Stimulated activated CD8-positive, alpha-beta memory T cell treated with anti-CD3 and anti-CD28 coated beads, Interleukin-2, amount 100 ng/mL, for 48 hours (primary cell): ENCODE results near the gene GALR1.
A peak's percentile ranks its signal among the peaks of the same experiment; 100 is the strongest.
"Not testable (repeated sequence)": the region's sequence is repeated elsewhere in the genome, so short reads cannot be mapped to it uniquely, and the experiment has no call there.

Experiments used
- DNase-seq, 2 donors: peaks; one replicate each; pipeline ENCODE4 v3.0.0-alpha.2; 2020; ENCODE audit warnings: low read depth in 2 of 2

Gene GALR1

DNA sequence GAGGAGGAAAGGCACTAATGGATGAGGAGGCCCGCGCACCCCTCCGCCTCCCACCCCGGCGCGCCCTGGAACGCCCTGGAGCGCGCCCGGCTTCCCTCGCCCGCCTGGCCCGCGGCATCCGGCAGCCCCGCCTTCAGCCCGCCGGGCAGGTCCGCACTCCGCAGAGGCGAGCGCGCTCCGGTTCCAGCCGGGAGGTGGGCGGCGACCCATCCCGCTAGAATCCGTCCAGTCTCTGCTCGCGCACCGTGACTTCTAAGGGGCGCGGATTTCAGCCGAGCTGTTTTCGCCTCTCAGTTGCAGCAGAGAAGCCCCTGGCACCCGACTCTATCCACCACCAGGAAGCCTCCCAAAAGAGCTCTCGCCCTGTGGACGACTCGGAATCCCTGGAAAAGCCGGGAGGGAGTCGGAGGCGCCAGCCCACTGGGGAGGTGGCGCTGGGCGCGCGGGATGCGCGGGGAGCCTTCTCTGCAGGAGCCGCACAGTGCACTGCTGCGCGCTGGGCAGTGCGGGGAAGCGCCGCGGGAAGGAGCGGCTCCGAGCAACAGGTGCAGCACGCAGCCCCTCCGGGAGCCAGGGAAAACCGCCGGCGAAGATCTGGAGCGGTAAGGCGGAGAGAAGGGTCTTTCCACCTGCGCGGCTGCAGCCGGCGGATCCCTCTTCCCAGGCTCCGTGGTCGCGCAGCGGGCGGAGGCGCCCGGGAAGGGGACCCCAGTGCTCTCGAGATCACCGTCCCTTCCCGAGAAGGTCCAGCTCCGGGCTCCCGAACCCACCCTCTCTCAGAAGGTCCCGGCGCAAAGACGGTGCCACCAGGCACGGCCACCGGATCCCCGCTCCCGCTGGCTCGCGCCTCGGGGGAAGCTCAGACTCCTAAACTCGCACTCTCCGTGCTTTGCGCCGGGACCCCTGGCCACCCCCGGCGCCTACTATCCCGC lies at the start of gene GALR1:
GALR1 (plus strand) TSS at position 280 of the 932 bp plus-strand sequence. CDS start 701 bp downstream, outside the sequence.
- DNase-seq, result no peak

DNA sequence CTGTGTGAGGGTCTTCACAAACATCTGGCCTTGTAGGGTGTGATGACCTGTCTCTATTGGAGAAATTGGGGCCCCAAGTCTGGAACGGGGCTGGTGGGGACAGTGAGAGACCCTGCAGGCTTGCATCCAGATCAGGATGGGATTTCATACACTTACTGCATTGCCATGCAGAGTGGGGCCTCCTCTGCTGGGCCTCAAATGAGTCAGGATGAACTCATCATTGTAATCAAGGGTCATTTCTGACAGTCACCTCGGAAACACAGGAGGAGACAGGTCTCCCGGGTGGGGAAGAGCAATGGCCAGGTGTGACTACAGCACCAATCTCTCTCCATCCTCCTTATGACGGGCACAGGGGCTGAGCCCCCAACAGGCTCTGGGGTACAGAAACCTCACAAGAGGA lies 48.1 kb upstream of the GALR1 start:
- DNase-seq, result no peak

- no peak for DNase-seq
These were observed 47.3 kb upstream of the GALR1 start for GRCh38 chr18:77202329-77202728.

DNA sequence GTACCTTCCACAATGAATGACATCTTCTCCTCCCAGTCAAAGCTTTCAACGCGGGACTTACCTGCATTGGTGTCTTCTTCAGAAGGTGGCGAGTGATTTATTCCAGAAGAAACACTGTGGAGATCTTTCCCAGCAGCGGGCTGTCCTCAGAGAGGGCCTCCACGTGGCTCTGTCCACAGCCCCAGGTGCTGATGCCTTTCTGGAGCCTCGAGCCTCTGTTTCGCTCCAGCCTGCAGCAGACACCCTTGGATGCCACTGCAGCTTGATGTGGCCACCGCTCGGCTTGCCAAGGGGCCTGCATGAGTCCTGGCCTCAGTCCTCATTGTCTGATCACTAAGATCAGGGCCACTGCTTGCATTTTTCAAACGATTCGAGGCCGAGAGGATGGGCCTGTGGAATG lies 46.6 kb upstream of the GALR1 start:
- no peak for DNase-seq

DNA sequence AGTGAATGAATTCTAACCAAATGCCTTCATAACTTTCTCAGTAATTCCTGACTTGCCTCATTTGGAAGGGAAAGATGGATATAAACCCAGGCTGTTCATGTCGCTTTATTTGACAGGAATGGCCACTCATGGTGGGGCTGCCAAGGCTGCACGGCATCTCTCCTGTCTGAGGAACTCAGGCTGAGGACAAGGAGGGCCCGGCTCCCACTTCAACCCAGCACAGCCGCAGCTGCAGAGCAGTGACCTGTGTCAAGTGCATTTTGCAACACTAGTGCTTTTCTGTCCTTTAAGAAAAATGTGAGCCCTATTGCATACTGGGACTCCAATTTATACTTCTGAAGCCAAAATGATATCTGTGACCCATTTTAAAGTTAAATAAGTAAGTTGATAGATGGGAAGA lies 45.8 kb upstream of the GALR1 start:
- DNase-seq, result no peak

DNA sequence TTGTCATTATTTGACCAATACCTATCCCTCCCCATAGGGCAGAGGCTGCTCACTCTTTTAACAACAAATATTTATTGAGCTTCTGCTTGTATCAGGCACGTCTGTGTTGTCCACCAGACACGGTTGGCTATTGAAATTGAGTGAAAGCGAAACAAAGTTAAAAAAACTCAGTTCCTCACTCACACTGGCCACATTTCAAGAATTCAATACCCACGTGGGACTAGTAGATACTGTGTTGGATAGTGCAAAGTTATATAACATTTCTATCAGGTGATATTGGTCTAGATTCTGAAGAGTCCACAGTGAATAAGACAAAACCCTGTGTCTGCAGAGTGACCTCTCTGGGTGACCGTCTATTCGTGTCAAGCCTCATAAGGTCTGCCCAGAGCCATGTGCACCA lies 43.9 kb upstream of the GALR1 start:
- no peak for DNase-seq

DNA sequence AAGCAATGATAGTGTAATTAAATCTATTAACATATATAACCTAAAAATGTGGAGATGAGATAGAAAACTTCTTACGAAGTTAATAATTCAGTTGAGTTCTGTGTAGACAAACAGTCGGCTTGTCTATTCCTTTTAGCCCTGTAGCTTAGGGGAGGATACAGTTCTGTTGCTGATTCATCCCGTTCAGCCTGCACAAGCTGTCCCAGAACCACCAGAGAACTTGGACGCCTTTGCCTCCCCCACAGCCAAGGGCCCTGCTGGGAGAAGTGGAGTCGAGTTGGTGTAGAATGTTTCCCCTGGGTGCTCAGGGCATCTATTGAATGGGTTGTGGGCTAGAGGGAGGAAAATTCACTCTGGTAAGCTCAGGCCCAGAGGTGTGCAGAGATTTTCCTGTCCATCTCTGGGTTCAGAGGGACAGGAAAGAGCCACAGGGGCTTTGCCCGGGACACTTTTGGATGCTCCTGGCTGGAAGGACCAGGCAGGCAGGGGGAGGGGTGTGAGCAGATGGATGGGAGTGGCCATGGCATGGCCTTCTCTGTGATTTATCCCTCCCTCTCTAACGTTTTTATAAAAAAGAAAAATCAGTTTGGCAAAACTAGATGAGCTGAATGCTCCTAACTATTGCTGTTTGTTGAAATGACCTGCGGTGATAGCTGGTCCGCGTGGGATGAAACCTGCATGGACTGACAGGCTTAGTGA lies 42.8 kb upstream of the GALR1 start:
- DNase-seq, result no peak

- DNase-seq, result peak in 1 of 2 donors; percentile 28
These were observed 42.1 kb upstream of the GALR1 start for GRCh38 chr18:77207540-77207939.

- DNase-seq, result no peak
These were observed 40.7 kb upstream of the GALR1 start for GRCh38 chr18:77208964-77209363.

- no peak for DNase-seq
These were observed 40.1 kb upstream of the GALR1 start for GRCh38 chr18:77209587-77209986.

DNA sequence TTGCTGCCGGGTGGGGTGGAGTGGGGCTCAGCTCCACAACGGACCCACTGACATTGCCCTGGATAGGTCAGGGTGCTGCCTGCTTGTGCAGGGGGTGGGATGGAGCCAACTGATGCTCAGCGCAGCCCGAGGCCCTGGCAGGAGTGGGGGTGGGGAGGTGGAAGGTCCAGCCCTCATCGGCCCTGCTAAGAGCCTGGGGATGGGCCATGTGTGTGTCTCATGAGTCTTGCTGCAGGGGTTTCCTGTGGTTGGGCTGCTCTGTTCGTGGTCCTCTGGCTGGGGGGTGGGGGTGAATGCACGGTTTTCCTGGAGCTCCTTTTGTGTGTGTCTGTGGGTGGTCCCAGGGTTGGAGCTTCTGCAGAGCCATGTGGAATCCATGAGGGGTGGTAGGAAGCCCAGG lies 39.4 kb upstream of the GALR1 start:
- no peak for DNase-seq

DNA sequence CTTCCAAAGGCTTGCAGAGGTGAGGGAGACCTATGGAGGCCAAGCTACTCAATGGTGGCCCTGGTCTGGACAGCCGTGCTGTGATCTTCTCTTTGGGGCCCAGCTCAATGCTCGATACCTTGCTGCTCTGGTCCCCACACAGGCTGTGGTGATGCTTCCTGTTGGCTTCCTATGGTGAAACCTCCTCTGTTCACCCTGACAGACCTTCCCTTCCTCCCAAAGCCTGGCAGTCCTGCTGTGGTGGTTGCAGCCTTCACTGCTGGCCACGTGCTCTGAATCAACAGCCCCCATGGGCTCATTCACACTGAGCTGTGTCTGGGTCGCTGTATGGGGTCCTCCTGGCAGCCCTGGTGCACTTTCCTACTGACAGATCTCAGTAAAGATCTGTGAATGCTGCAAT lies 31.0 kb upstream of the GALR1 start:
- DNase-seq, result no peak

DNA sequence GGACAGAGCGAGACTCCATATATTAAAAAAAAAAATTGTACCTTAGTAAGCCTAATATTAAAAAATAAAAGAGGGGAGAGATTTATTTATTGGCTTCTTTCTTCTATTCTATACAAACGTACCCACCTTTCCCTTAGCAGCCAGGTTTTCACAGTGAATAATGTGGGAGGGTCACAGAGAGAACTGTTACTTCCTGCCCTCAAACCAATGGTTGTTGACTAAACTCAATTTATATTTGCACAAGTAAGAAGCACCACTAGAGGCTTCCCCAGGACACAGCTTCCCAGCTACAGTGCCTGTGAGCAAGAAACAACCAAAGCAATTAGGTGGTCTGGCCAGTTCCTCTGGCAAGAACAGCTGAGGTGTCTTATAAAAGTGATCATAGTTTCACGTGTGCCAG lies 28.9 kb upstream of the GALR1 start:
- DNase-seq, result no peak

GRCh38 chr18:77222464-77222863 lies 27.2 kb upstream of the GALR1 start:
- DNase-seq, result no peak

DNA sequence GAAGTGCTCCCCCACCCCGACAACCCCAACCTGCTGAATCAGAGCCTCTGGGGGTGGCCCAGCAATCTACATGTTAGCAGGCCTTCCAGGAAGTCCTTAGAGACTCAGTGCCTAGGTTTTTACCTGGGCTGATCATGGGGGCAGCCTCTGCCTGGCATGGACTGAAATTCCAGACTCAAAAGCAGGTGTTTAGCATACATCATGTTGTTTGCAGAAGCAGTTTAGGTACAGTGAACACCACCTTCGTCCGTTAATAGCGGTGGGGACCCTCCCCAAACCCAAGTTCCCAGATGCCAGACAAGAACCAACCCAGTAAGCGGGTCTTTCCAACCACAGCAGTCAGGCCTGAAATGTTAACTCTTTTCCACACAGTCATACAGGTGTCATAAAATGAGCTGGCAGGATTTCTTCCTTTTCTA lies 26.4 kb upstream of the GALR1 start:
- no peak for DNase-seq

DNA sequence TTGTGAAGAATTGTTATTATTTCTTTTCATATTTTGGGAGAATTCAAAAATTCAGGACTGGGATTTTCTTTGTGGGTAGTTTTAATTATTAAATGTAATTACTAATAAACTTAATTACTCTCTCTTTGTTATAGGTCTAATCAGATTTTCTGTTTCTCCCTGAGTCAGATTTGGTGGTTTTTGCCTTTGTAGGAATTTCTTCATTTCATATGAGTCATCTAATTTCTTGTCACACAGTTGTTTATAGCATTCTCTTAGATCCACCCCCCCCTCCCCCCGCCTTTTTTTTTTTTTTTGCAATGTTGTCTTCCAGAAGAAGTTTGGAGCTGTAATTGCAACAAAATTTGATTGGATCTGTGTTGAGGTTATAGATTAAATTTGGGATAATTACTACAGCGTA lies 26.0 kb upstream of the GALR1 start:
- DNase-seq, result no peak

GRCh38 chr18:77230645-77231044 lies 19.0 kb upstream of the GALR1 start:
- DNase-seq, result no peak

- no peak for DNase-seq
These were observed 14.9 kb upstream of the GALR1 start for GRCh38 chr18:77234504-77235365.

DNA sequence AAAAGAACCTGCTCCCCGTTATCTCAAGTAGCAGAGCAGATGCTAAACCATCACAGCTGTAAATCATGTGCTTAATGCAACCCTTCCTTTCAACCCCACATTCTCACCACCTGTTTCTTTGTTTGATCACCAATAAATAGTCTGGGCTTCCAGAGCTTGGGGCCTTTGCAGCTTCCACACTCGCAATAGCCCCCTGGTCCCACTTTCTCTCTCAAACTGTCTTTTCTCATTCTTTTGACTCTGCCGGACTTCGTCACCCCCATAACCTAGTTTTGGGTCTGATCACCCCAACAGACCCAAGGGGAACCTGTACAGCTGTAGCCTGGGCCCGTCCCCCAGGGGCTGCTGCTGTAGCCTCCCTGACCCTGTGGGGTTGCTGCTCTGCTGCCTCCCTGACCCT lies 10.4 kb upstream of the GALR1 start:
- not testable (repeated sequence) for DNase-seq

- no peak for DNase-seq
These were observed 627 bp upstream of the GALR1 start for GRCh38 chr18:77248873-77249568.

DNA sequence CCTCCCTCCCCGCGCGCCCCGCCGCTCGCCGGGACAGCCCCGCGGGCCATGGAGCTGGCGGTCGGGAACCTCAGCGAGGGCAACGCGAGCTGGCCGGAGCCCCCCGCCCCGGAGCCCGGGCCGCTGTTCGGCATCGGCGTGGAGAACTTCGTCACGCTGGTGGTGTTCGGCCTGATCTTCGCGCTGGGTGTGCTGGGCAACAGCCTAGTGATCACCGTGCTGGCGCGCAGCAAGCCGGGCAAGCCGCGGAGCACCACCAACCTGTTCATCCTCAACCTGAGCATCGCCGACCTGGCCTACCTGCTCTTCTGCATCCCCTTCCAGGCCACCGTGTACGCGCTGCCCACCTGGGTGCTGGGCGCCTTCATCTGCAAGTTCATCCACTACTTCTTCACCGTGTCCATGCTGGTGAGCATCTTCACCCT lies 865 bp downstream of the GALR1 start:
- no peak for DNase-seq
